GM13976 (cell line): ENCODE measurements around the gene KRT7.

Source experiments
- DNase-seq: peaks from one replicate; pipeline ENCODE4 v3.0.0; 2012; ENCODE audit warnings: low spot score
- CTCF ChIP-seq: IDR thresholded peaks from 2 replicates; pipeline ENCODE4 v1.5.1; 2012; ENCODE audit warnings: borderline replicate concordance, mild to moderate bottlenecking; ENCODE audit not compliant: insufficient read depth; ENCODE audit errors: extremely low read depth, missing control alignments, control extremely low read depth
- in situ Hi-C: fragments of 300-500 bp; cut with MboI; formaldehyde crosslinking; loops from one replicate; pipeline ENCODE4 v1.12.0; 2022; ENCODE audit warnings: low sequenced_read_pairs, mixed read lengths, inconsistent platforms; ENCODE audit not compliant: unreplicated experiment

The KRT7 gene

GRCh38 chr12:52291267-52291935, 58.4 kb downstream of the KRT7 start, which contains the start of gene KRT81:
Gene KRT81, minus strand, starts transcription at chr12:52291534. Its CDS starts 69 bp downstream, at chr12:52291465.
- DNase-seq = no peak
- in situ Hi-C loops = no loop called here
- TF ChIP-seq CTCF = no peak

- in situ Hi-C loops = no loop called here
- TF ChIP-seq CTCF = no peak
- no peak for DNase-seq
These were observed 60.9 kb downstream of the KRT7 start for GRCh38 chr12:52293926-52294325.

- no peak for DNase-seq
- no peak for TF ChIP-seq CTCF
- in situ Hi-C loops = no loop called here
These were observed 61.8 kb downstream of the KRT7 start for GRCh38 chr12:52294803-52295202.

GRCh38 chr12:52295663-52296062, 62.6 kb downstream of the KRT7 start:
- in situ Hi-C loops = no loop called here
- no peak for DNase-seq
- TF ChIP-seq CTCF = no peak

GRCh38 chr12:52296572-52297215, 63.7 kb downstream of the KRT7 start:
- TF ChIP-seq CTCF = no peak
- no peak for DNase-seq
- in situ Hi-C loops = no loop called here
